Measurements from ENCODE around the gene CEBPA. TPM values are rescaled to one million over a fixed set of nuclear protein-coding genes. Genes with fewer than 3 reads are reported as not detected.

Gene CEBPA
- total RNA-seq, 1 experiment from 2014 or later, result 3.2 TPM

DNA sequence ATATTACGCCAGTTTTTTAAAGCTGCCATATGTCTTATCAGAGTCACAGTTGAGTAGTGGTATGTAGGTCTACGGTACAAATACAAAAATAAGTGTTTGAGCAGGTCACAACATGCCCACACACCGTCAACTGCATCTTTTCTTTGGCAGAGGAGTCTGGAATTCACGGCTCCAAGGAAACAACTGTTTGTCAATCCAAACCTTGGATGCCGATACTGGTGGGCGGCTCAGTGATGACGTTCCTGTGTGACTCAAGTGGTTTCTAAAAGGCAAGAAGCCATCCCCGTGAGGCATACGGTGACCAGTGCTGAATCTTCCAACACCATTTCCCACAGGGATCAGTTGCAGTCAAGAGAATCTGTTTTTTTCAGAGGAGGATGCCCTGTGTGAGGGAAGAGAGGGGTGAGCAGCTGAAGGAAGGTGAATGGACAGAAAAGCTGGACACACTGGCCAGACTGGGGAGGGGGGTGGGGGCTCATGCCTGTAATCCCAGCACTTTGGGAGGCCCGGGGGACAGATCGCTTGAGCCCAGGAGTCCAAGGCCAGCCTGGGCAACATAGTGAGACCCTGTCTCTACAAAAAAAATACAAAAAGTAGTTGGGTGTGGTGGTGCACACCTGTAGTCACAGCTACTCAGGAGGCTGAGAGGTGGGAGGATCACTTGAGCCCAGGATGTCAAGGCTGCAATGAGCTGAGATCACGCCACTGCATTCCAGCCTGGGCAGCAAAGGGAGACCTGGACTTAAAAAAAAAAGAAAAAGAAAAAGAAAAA, 48.4 kb upstream of the CEBPA start:
- no peak overlapping the region for H3K4me3 Mint-ChIP-seq
- no peak overlapping the region for H2BK5ac ChIP-seq (ENCODE audit: insufficient read length, low read length)
- H3K27me3 ChIP-seq (ENCODE audit: insufficient read depth, low read length), result no peaks in the 10 kb centered on the region
- no peak overlapping the region for H2AFZ ChIP-seq (ENCODE audit: low read length)
- no peaks in the 10 kb centered on the region for H3K4me1 Mint-ChIP-seq
- H3K27me3 Mint-ChIP-seq (ENCODE audit: low read depth), result peaks cover 7% of the 10 kb centered on the region
- no peak overlapping the region for H2BK20ac ChIP-seq (ENCODE audit: low read depth, low read length, poor library complexity, severe bottlenecking)
- H2BK12ac ChIP-seq (ENCODE audit: insufficient read length, low read depth, low read length), result no peak overlapping the region
- H3K18ac ChIP-seq (ENCODE audit: insufficient read length, low read depth, low read length), result no peak overlapping the region
- no peak overlapping the region for H2BK15ac ChIP-seq (ENCODE audit: low read depth, low read length)
- no peak overlapping the region for H3K4me2 ChIP-seq (ENCODE audit: insufficient read depth, insufficient read length, low read length)
- no peak overlapping the region for H2BK120ac ChIP-seq (ENCODE audit: low read depth, low read length, poor library complexity, severe bottlenecking)
- no CpG with 5 or more reads among the region's 12 CpGs for WGBS (ENCODE audit: extremely low coverage, insufficient read length, low lambda C conversion rate)
- no peak overlapping the region for H4K8ac ChIP-seq (replicated peaks; ENCODE audit: insufficient read length, low read depth, low read length)
- H3K27ac Mint-ChIP-seq, result 0 out of 7 replicates have a peak overlapping the region, but pooled peaks of 1 of the 3 experiments have one; percentile 16
- no peaks in the 10 kb centered on the region for H3K9me3 ChIP-seq (ENCODE audit: control insufficient read depth, low read depth, low read length)
- no peaks in the 10 kb centered on the region for H4K20me1 ChIP-seq (ENCODE audit: control insufficient read depth, insufficient read depth, insufficient read length)
- no peaks in the 10 kb centered on the region for H3K79me2 ChIP-seq (ENCODE audit: insufficient read depth, low read length)
- no peaks in the 10 kb centered on the region for H3K23me2 ChIP-seq (ENCODE audit: insufficient read length, low read depth, low read length, poor library complexity, severe bottlenecking)
- H3K4me1 ChIP-seq (ENCODE audit: insufficient read depth, low read length), result no peaks in the 10 kb centered on the region
- no peak overlapping the region for H3K14ac ChIP-seq (ENCODE audit: insufficient read depth, low read length)
- TF ChIP-seq, protein P1, sequence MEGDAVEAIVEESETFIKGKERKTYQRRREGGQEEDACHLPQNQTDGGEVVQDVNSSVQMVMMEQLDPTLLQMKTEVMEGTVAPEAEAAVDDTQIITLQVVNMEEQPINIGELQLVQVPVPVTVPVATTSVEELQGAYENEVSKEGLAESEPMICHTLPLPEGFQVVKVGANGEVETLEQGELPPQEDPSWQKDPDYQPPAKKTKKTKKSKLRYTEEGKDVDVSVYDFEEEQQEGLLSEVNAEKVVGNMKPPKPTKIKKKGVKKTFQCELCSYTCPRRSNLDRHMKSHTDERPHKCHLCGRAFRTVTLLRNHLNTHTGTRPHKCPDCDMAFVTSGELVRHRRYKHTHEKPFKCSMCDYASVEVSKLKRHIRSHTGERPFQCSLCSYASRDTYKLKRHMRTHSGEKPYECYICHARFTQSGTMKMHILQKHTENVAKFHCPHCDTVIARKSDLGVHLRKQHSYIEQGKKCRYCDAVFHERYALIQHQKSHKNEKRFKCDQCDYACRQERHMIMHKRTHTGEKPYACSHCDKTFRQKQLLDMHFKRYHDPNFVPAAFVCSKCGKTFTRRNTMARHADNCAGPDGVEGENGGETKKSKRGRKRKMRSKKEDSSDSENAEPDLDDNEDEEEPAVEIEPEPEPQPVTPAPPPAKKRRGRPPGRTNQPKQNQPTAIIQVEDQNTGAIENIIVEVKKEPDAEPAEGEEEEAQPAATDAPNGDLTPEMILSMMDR (conservative IDR thresholded peaks at IDR 0.05), result no peak
- no peak overlapping the region for H3K56ac ChIP-seq (ENCODE audit: insufficient read length, low read depth, low read length)
- no peak overlapping the region for H4K91ac ChIP-seq (ENCODE audit: insufficient read length, low read depth, low read length)
- H3K27ac ChIP-seq (ENCODE audit: insufficient read length, low read depth, low read length), result no peak overlapping the region
- H3K79me1 ChIP-seq (ENCODE audit: insufficient read depth, low read depth, low read length, poor library complexity, severe bottlenecking), result no peaks in the 10 kb centered on the region
- no peak overlapping the region for H3K23ac ChIP-seq (ENCODE audit: insufficient read length, low read depth, low read length)
- no peak overlapping the region for H2AK5ac ChIP-seq (ENCODE audit: insufficient read length, low read length)
- peaks cover 5 to 6% of the 10 kb centered on the region in 2 experiments for H3K9me3 Mint-ChIP-seq
- H3T11ph ChIP-seq (ENCODE audit: low read length), result no peak overlapping the region
- no peaks in the 10 kb centered on the region for H3K36me3 Mint-ChIP-seq (ENCODE audit: insufficient read depth in 1 of 3, low read depth in 3 of 3)
- H3K9ac ChIP-seq (ENCODE audit: extremely low read depth, insufficient read length, low read length), result no peak overlapping the region
- DNase-seq, result no peak
- H4K5ac ChIP-seq (ENCODE audit: insufficient read length, low read depth, low read length), result no peak overlapping the region
- H3K4ac ChIP-seq (ENCODE audit: low read depth, low read length), result no peak overlapping the region

All from H9 (cell line).